ENCODE results near the gene NEK1. TPM values are rescaled to one million over a fixed set of nuclear protein-coding genes. Genes with fewer than 3 reads are reported as not detected.

The NEK1 gene
- total RNA-seq, 1 donor from 2014 or later: 5.2 TPM

- DNase-seq (ENCODE audit: low read depth, low spot score): no peak
Measured at GRCh38 chr4:169367826-169368225, 244.6 kb downstream of the NEK1 start.

- DNase-seq (ENCODE audit: low read depth, low spot score): no peak
Measured at GRCh38 chr4:169366821-169367220, 245.6 kb downstream of the NEK1 start.

DNA sequence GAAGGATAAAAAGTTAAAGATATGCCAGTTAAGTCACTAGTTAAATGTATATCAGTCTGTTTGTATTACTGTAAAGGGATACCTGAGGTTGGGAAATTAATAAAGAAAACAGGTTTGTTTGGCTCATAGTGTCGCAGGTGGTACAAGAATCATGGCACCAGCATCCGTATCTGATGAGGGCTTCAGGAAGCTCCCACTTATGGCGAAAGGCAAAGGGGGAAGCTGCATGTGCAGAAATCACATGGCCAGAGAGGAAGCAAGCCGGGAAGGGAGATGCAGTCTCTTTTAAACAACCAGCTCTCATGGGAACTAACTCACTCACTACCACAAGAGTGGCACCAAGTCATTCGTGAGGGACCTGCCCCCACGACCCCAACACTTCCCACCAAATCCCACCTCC, 249.8 kb downstream of the NEK1 start:
- no peak for DNase-seq (ENCODE audit: low read depth, low spot score)

DNA sequence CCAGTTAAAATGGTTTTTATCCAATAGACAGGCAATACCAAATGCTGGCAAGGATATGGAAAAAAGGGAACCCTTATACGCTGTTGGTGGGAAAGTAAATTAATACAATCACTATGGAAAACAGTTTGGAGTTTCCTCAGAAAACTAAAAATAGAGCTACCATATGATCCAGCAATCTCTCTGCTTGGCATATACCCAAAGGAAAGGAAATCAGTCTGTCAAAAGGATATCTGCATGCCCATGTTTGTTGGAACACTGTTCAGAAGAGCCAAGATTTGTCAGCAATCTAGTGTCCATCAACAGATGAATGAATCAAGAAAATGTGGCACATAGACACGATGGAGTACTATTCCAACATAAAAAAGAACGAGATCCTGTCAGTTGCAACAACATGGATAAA, 250.6 kb downstream of the NEK1 start:
- DNase-seq (ENCODE audit: low read depth, low spot score): no peak

DNA sequence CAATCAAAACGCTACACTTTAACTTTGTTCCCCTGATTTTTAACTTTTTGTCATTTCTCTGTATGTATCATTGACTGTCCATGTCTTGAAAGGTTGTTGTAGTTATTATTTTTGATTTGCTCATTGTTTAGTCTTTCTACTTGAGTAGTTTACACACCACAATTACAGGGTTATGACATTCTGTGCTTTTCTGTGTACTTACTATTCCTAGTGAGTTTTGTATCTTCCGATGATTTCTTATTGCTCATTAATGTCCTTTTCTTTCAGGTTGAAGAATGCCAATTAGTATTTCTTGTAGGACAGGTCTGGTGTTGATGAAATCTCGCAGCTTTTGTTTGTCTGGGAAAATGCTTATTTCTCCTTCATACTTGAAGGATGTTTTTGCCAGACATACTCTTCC, 252.4 kb downstream of the NEK1 start:
- no peak for DNase-seq (ENCODE audit: low read depth, low spot score)

DNA sequence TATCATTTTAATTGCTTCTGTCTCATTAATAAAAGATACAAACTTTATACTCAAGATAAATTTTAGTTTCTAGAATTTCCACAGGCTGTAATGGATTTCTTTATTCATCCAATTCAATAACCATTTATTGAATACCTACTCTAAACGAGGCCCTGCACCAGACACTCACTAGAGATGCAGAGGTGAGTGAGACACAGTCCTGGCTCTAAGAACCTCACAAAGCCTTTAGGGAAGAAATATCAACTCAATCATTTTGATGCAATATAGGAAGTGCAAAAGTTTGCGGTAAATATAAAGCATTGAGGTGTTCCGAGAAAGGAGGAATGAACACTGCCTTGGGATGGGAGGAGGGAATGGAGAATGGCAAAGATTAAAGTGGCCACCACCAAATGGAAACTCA, 260.0 kb downstream of the NEK1 start:
- DNase-seq (ENCODE audit: low read depth, low spot score): no peak

DNA sequence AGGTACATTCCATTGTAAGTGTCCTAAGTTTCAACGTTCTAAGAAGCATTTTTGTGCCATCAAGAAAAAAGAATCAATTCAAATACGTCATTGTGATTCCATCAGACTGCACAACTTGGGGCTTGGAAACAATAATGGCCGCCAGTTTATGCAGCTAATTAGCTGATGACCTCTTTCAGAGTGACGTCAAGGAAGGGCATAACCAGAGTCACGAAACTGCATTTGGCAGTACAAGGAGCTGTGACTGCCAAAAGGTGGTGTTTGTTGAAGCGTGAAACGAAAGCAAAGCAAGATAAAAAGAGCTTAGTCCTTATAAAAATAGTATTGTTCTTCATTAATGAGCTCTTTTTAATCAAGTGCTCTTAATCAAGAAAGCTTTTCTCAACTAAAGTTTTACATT, 260.5 kb downstream of the NEK1 start:
- peak; percentile 22 for DNase-seq (ENCODE audit: low read depth, low spot score)

DNA sequence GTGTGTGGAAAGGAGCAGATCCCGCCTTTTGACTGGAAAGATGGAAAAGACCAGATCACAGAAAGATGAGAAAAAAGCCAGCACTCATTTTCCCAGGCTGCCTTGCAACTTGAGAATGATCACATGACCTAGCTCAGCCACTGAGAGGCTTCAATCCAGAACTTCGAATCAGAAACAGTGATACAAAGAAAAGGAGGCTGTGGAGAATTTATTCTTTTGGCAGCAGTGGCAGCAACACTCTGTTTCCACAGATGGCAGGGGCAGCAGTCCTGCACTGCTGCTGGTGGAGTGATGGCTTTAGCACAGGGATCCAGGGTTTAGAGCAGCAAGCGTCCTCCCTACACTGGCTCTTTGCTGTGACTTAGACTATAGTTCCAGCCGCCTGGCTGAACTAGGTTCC, 263.8 kb downstream of the NEK1 start:
- DNase-seq (ENCODE audit: low read depth, low spot score): no peak

DNA sequence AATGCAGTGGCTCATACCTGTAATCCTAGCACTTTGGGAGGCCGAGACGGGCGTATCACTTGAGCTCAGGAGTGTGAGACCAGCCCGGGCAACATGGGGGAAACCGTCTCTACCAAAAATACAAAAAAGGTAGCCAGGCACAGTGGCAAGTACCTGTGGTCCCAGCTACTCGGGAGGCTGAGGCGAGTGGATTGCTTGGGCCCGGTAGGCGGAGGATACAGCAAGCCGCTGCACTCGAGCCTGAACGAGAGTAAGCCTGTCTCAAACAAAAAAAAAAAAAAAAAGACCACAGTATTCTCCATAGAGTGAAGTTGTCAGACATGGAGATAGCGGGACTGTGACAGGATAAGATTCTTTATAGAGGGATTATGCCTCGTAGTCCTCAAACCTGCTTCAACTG, 265.5 kb downstream of the NEK1 start:
- no peak for DNase-seq (ENCODE audit: low read depth, low spot score)

- no peak for DNase-seq (ENCODE audit: low read depth, low spot score)
Measured at GRCh38 chr4:169345316-169345721, 267.1 kb downstream of the NEK1 start.

Other genes with a start within 250 kb of the NEK1 start
- gene CLCN3, start 8.0 kb upstream of the NEK1 start, total RNA-seq: 43.5 and 53.0 TPM in 2 replicates
- 18.5 and 21.4 TPM in 2 replicates for gene HPF1, start 145.4 kb upstream of the NEK1 start, total RNA-seq

All from pulmonary artery endothelial cell (primary cell).